Left lung (tissue), 14 donors: ENCODE data around the gene SMIM43. TPM values are rescaled to one million over a fixed set of nuclear protein-coding genes. Genes with fewer than 3 reads are reported as not detected.
A peak's percentile ranks its signal among the peaks of the same experiment; 100 is the strongest.

Experiments
- ATAC-seq: fragments of 200-7000 bp; cut with Tn5 transposase; one replicate; pipeline ENCODE4 v1.9.1; 2020; ENCODE audit warnings: moderate library complexity
- DNase-seq, 4 donors: peaks; one replicate each; pipeline ENCODE4 v3.0.0-alpha.2; 2013 to 2020
- H3K27ac ChIP-seq, 2 donors: fragments of 200-600 bp; sonication (generic) in 1 of 2; one replicate each; pipeline versions ENCODE4 v1.5.0 to v1.8.0; 2020 to 2021
- H3K27me3 ChIP-seq, 2 donors: fragments of 200-600 bp; sonication (generic) in 1 of 2; one replicate each; pipeline versions ENCODE4 v1.5.0 to v1.8.0; 2020 to 2021
- H3K36me3 ChIP-seq, 2 donors: fragments of 200-600 bp; sonication (generic) in 1 of 2; one replicate each; pipeline versions ENCODE4 v1.5.0 to v1.8.0; 2020 to 2021
- H3K4me1 ChIP-seq, 2 donors: fragments of 200-600 bp; one replicate each; pipeline ENCODE4 v1.8.0; 2021
- H3K4me3 ChIP-seq, 2 donors: fragments of 200-600 bp; sonication (generic) in 1 of 2; one replicate each; pipeline versions ENCODE4 v1.5.0 to v1.8.0; 2020 to 2021; ENCODE audit warnings: mild to moderate bottlenecking in 1 of 2
- H3K9me3 ChIP-seq, 2 donors: fragments of 200-600 bp; sonication (generic) in 1 of 2; one replicate each; pipeline versions ENCODE4 v1.5.0 to v1.8.0; 2020 to 2021
- intact Hi-C, 2 donors: fragments of 100-400 bp; cut with DNase I; formaldehyde crosslinking; loops; one replicate each; pipeline versions ENCODE4 v1.11.2 to v1.14.2; 2022
- long read RNA-seq, 12 donors: library from polyadenylated mRNA in 2 of 12; unstranded in 2 of 12; transcript quantifications; one replicate each; pipeline ENCODE4 v2.0.0 and lab custom pipeline, GENCODE V29; 2019 to 2026
- polyA plus RNA-seq, 6 donors: library from polyadenylated mRNA; unstranded; fragments of 120-200 nt; gene quantifications; one replicate each; pipeline ENCODE4 v1.2.1, GENCODE V29; 2013; ENCODE audit not compliant: insufficient read length in 6 of 6
- total RNA-seq, 2 donors: library from RNA; stranded (reverse); fragmentation: NEBNext Ultra II Directional; extraction: Animal tissue kit (Norgen Biotek cat#: 25700); gene quantifications; one replicate each; pipeline ENCODE4 v1.2.1, GENCODE V29; 2021
- TF ChIP-seq, protein P1 (sequence below), 2 donors: fragments of 200-600 bp; sonication (generic) in 1 of 2; IDR thresholded peaks; one replicate each; pipeline versions ENCODE4 v1.5.0 to v1.8.0; 2021; ENCODE audit warnings: antibody characterized with exemption in 2 of 2
- donor health status: DM: no; HTN: yes; CAD: no.
- donor health status: DM: no; HTN: no; CAD: no.

SMIM43 gene
- total RNA-seq (1 to 10 TPM in 1 of 2 donors, not detected in 1; 1.0 TPM), polyA plus RNA-seq (10 to 100 TPM; 12.7 to 24.6 (median 15.9) TPM)
- long read RNA-seq, donor 1, partial matches to known transcripts, result 72 of 97 reads
- long read RNA-seq, donor 1, other reads (novel, unspliced or antisense), result 18 of 97 reads
- long read RNA-seq, donor 2, partial matches to known transcripts, result 0 of 1 reads
- long read RNA-seq, donor 2, other reads (novel, unspliced or antisense), result 0 of 1 reads
- long read RNA-seq, donor 3, partial matches to known transcripts, result 0 of 1 reads
- long read RNA-seq, donor 3, other reads (novel, unspliced or antisense), result 0 of 1 reads
- long read RNA-seq, donor 4, result 0 reads
- long read RNA-seq, donor 5, partial matches to known transcripts, result 0 of 4 reads
- long read RNA-seq, donor 5, other reads (novel, unspliced or antisense), result 0 of 4 reads
- long read RNA-seq, donor 6, partial matches to known transcripts, result 86 of 89 reads
- long read RNA-seq, donor 6, other reads (novel, unspliced or antisense), result 0 of 89 reads
- long read RNA-seq, donor 7, partial matches to known transcripts, result 22 of 23 reads
- long read RNA-seq, donor 7, other reads (novel, unspliced or antisense), result 0 of 23 reads
- long read RNA-seq, donor 8, partial matches to known transcripts, result 51 of 71 reads
- long read RNA-seq, donor 8, other reads (novel, unspliced or antisense), result 17 of 71 reads
- long read RNA-seq, donor 9, result 0 reads
- long read RNA-seq, donor 10, result 0 reads
- long read RNA-seq, donor 11, result 0 reads
- long read RNA-seq, donor 12, partial matches to known transcripts, result 0 of 1 reads
- long read RNA-seq, donor 12, other reads (novel, unspliced or antisense), result 0 of 1 reads

GRCh38 chr4:121764702-121765367 is at the start of gene SMIM43:
Gene SMIM43, minus strand, starts transcription at chr4:121765164. Its CDS starts 59 bp downstream, at chr4:121765105.
- DNase-seq, result peak in 3 of 4 donors; percentile 33 to 79 (median 48)
- peak within 1 kb of the TSS; percentile 34 to 41 for H3K4me3 ChIP-seq
- no peak within 1 kb of the TSS for H3K27ac ChIP-seq
- TF ChIP-seq, protein P1, sequence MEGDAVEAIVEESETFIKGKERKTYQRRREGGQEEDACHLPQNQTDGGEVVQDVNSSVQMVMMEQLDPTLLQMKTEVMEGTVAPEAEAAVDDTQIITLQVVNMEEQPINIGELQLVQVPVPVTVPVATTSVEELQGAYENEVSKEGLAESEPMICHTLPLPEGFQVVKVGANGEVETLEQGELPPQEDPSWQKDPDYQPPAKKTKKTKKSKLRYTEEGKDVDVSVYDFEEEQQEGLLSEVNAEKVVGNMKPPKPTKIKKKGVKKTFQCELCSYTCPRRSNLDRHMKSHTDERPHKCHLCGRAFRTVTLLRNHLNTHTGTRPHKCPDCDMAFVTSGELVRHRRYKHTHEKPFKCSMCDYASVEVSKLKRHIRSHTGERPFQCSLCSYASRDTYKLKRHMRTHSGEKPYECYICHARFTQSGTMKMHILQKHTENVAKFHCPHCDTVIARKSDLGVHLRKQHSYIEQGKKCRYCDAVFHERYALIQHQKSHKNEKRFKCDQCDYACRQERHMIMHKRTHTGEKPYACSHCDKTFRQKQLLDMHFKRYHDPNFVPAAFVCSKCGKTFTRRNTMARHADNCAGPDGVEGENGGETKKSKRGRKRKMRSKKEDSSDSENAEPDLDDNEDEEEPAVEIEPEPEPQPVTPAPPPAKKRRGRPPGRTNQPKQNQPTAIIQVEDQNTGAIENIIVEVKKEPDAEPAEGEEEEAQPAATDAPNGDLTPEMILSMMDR (IDR thresholded peaks at IDR 0.05), result no peak
- peaks cover 0 to 10% of the 10 kb centered on the region in 2 donors for H3K4me1 ChIP-seq
- H3K36me3 ChIP-seq, result no peaks in the 10 kb centered on the region
- intact Hi-C loops, result no loop called here
- H3K27me3 ChIP-seq, result peaks cover 28 to 70% of the 10 kb centered on the region in 2 donors
- H3K9me3 ChIP-seq, result no peaks in the 10 kb centered on the region
- peak; percentile 75 for ATAC-seq

DNA sequence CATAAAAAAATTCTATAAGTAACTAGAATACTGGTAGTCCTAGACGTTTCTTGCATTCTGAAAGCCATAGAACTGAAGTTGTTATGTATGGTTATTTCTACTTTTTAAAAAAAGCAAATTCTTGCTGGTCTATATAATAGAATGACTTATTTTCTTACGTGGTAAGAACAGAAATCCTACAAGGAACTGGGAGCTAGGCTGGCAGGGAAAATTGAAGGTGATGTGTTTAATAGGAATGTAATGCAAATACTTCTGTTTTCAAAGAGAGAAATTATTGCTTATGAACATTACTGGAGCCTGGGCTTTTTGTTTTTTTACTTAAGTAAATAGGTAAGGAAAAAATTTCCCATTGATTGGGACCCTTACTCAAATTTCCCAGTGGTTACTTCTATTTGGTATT is 49.8 kb upstream of the SMIM43 start:
- Histone ChIP-seq H3K27ac (no peak overlapping the region), H3K27me3 (no peaks in the 10 kb centered on the region), H3K36me3 (peaks cover 0 to 91% of the 10 kb centered on the region in 2 donors), H3K4me1 (no peaks in the 10 kb centered on the region), H3K4me3 (no peak overlapping the region), H3K9me3 (no peaks in the 10 kb centered on the region)
- TF ChIP-seq, protein P1 (IDR thresholded peaks at IDR 0.05), result no peak
- intact Hi-C loops, result no loop called here
- DNase-seq (no peak), ATAC-seq (no peak)

GRCh38 chr4:121811122-121811521 is 46.2 kb upstream of the SMIM43 start:
- intact Hi-C loops, result no loop called here
- ATAC-seq (no peak), DNase-seq (no peak)
- H3K27ac ChIP-seq, result no peak overlapping the region
- TF ChIP-seq, protein P1 (IDR thresholded peaks at IDR 0.05), result no peak
- H3K27me3 ChIP-seq, result no peaks in the 10 kb centered on the region
- no peaks in the 10 kb centered on the region for H3K9me3 ChIP-seq
- peaks cover 0 to 100% of the 10 kb centered on the region in 2 donors for H3K36me3 ChIP-seq
- H3K4me1 ChIP-seq, result no peaks in the 10 kb centered on the region
- H3K4me3 ChIP-seq, result no peak overlapping the region

- intact Hi-C loops, result no loop called here
- peaks cover 0 to 89% of the 10 kb centered on the region in 2 donors for H3K36me3 ChIP-seq
- ATAC-seq, result no peak
Observed at GRCh38 chr4:121806411-121806810, 41.4 kb upstream of the SMIM43 start.

More at GRCh38 chr4:121806411-121806810, 41.4 kb upstream of the SMIM43 start:
- Histone ChIP-seq H3K9me3 (no peaks in the 10 kb centered on the region), H3K4me3 (no peak overlapping the region), H3K27me3 (no peaks in the 10 kb centered on the region), H3K4me1 (peaks cover 4 to 13% of the 10 kb centered on the region in 2 donors), H3K27ac (no peak overlapping the region)
- TF ChIP-seq, protein P1 (IDR thresholded peaks at IDR 0.05), result no peak
- DNase-seq, result peak in 1 of 4 donors; percentile 15
